Suppressor macrophage (primary cell): ENCODE data around the gene VARS1.
A peak's percentile ranks its signal among the peaks of the same experiment; 100 is the strongest.
"Not testable (repeated sequence)": the region's sequence is repeated elsewhere in the genome, so short reads cannot be mapped to it uniquely, and the experiment has no call there.

Experiments
- DNase-seq, 4 experiments: peaks; one replicate each; pipeline ENCODE4 v3.0.0-alpha.2; 2020 to 2022

The VARS1 gene

DNA sequence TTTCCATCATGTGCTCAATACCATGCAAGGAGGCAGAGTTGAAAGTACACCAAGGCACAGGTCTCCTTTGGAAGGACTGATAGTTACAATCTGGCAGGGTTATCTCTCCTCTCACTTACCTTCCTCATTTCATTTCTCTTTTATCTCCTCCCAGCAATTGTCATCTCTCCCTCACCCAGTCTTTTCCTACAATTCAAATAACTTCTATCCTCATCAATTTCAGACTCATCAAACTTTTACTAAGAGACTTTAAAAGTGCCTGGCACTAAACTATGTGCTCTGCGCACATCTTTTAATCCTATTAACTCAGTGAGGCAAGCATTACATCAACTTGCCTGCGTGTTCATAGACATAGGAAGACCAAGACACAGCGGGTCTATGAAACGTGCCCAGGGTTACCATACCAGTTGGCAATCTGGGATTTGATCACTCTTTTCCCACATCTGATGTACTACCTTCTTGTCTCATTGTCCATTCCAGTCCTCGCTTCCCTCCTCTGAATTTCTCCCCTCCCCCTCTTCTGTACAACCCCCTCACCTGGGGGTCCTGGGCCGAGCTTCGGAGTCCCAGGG is 1.2 kb downstream of the VARS1 start:
- DNase-seq, result peak in 1 of 4 experiments; percentile 20

DNA sequence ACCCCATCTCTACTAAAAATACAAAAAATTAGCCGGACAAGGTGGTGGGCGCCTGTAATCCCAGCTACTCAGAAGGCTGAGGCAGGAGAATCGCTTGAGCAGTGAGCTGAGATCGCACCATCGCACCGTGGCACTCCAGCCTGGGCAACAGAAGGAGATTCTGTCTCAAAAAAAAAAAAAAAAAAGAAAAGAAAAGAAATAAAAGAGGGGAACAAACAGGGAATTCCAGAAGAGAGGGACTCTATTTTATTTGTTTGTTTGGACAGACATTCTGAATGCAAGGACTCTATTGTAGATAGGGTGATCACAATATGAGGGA is 1.7 kb downstream of the VARS1 start:
- DNase-seq, result not testable (repeated sequence)

DNA sequence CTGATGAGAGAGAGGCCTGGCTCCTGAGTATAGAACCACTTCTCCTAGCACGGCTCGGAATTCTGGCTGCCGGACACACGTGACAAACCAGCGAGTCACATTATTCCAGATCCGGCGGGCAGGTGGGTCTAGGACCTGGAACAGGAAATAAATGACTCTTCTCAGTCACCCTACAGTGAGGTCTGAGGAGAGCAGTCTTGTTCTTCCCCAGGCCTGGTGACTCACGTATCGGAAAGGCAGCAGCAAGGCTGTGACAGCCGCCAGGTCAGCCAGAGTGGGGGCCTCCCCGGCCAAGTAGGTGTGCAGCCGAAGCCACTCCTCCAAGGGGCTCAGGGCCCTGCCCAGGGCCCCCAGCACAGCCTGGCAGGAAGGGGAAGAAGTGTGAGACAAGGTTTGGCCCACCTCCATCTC is 2.8 kb downstream of the VARS1 start:
- no peak for DNase-seq

DNA sequence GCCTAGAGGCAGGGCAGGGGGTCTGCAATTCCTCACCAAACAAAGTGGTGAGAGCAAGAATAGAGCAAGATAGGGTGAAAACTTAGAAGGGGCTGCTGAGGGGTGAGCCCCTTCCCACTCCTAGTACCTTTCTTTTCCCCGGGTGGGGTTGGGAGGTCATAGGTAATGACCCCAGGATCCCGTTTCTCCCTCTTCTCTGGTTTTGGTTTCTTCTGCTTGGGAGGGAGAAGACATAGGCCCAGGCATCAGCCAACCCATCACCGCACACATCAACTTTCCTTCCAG is 3.5 kb downstream of the VARS1 start:
- no peak for DNase-seq

DNA sequence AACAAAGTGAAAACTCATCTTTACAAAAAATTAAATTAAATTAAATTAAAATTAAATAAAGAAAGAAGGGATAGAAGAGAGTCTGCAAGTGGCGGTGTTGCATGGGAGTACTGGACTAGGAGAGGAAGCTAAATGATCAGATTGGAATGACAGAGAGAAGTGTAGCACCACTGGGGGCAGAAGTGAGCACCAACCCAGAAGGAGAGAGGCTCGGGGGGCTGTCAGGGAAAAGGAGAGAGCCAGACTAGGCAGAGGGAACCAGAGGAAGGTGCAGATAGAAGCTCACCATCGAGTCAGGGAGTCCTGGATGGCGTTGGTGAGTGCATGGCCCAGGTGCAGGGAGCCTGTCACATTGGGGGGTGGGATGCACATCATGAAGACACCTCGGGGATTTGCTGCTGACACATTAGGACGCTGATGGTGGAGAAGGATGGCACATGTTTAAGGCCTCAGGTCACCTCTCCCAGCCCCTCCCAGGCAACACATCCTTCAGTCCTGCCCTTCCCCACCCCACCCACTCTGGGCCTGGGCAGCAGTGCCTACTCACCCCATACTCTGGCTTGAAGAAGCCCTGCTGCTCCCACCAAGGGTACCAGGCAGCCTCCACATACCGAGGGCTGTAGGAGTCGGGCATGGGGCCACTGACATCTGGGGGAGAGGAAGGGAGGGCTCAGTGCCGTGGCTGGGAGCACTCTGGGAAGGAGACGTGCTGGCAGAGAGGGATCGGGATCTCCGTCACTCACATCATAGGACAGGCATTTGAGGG is 4.0 kb downstream of the VARS1 start:
- peak; percentile 21 to 56 (median 46) for DNase-seq

DNA sequence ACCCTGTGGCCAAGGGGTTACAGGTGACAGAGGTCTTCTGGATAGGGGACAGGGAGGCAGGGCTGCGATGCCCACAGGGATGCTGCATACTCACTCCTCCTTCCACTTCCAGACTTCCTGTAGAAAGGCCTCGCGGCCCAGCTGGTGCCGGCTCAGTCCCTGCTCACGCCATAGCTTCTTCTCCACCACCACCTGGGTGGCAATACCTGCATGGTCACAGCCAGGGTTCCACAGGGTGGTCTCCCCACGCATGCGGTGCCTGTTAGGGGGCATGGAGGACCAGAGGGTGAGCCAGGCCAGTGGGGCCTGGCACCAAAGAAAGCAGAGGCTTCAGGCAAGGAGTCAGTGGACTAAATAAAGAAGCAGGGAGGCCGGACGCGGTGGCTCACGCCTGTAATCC is 10.1 kb downstream of the VARS1 start:
- no peak for DNase-seq

DNA sequence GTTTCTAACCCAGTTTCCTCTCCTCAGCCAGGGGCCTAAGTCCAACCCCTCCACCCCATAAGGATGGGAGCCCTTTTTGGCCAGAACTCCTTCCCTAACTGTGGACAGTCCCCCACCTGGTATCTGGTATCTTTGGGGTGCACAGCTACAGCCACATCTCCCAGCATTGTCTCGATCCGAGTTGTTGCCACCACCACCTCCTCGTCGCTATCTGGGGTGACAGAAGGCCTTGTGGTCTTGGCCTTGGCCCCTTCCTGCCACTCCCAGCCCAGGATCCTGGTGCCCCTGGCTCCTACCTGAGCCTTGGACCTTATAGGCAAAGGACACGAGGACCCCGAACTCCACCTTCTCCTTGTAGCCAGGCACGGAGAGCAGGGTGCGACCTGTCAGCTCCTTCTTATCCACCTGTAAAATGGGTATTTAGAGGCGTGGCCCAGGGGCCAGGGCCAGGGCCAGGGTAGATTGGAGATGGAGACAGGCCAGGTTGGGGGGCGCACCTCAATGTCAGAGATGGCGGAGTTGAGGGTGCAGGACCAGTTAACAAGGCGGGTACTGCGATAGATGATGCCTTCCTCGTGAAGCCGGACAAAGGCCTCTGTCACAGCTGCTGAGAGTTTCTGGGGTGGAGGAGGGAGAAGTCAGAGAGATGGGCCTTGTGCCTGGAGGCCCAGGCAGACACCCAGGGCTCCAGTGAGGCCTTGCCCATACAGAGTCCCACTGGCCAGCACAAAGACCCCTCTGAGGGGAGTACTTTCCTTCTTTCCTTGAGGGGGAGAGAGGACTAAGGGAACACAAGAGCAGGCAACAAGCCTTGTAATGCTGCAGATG is 11.2 kb downstream of the VARS1 start:
- DNase-seq, result no peak

DNA sequence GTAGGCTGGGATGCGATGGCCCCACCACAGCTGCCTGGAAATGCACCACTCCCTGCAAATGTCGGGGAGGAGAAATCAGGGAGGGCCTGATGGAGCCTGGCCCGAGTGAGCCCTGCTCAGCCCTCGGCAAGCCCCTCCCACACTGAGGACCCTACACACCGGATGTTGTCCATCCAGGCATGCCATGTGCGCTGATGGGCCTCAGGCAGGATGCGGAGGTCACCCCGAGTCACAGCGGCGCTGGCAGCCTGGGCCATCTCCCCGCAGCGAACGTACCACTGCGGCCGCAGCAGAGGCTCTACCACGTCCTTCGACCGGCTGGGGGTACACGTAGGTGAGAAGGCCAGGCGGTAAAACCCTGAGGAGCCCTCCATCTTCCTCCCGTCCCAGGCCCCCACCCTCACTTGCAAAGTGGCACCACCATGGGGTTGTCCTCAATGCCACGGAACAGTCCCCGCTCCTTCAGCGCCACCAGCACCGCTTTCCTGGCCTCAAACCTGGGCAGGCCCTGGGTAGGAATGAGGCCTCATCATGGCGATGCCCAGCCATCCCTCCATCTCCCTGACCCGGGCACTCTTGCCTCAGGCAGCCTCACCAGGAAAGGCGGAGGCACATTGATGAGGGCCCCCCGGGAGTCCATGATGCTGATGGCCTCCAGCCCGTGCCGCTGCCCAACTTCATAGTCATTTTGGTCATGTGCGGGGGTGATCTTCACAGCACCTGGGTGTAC is 13.3 kb downstream of the VARS1 start:
- no peak for DNase-seq

DNA sequence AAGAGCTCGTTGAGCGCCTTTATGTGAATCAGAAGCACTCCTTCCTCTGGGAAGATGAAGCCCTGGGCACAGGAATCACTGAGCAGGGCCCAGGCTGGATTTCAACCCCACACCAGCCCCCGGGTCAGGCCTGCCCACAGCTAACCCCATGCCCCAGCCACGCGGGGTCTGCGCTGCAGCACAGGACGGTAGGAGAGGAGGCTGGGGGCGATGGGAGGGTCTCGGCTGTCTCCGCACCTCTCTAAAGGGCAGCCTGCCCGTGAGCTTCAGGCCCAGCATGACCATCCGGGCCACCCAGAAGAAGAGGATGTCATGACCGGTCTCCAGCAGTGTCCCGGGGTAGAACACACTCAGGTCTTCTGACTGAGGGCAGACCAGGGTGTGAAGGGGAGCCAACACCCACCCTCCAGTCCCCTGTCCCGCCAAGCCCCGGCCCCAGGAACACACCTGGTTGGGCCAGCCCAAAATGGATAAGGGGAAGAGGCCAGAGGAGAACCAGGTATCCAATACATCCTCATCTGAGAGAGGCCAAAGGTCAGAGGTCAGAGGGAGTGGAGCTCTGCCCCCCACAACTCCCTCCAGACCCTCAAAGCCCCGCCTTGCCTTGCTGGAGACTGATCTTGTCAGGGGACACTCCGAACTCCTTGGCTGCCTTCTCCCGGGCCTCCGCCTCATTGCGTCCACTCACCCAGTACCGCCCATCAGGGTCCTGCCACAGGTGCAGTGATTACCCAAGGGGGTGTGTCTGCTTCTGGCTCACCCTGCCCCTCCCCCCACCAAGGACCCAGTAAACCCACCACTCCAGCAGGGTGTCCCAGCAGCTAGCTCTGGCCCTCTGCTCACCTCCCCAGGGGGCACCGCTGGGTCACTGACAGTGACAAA is 14.1 kb downstream of the VARS1 start:
- DNase-seq, result no peak

DNA sequence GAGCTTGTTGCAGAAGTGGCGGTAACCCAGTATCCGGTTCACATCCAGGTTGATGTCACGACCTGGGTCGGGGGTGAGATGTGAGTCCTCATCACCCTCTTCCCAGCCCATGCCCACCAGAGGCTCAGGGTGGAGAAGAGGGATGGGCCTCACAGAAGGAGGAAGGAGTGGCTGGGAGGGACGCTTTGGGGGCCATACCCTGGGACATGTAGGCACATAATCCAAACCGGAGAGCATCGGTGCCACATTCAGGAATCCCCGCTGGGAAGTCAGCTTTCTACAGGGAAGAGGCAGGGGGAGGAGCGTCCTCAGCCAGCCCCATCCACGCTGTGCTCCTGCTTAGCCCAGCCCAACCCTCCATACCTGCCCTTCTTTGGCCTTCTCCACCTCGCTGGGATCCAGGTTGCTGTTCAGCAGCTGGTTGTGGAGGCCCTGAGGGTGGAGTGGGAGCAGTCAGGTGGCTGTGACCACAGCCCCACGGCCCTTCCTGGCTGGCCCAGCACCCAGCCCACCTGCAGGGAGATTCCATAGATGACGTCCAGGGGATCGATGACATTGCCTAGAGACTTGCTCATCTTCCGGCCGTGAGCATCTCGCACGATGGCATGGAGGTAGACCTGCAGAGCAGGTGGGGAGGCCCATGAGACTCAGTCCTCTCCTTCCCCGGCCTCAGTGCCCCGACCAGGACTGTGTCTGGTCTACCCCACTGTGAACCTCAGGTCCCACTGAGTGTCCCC is 14.9 kb downstream of the VARS1 start:
- DNase-seq, result no peak

DNA sequence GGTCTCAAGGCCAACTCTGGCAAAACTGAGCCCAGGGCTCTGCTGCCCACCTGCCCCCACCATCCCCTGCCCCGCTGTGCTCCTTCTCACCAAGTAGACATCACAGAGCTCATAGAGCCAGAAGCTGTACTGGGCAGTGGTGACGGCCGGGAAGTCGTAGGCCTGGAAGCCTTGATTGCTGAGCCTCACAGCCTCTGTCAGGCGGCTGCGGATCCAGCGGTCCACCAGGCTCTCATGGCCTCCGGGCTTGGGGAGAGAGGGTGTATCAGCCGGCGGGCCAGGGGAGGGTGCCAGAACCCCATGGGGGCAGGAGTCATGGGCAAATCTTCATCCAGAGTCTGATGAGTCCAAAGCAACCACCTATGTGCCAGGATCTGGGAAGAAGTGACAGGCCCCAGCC is 15.6 kb downstream of the VARS1 start:
- no peak for DNase-seq

DNA sequence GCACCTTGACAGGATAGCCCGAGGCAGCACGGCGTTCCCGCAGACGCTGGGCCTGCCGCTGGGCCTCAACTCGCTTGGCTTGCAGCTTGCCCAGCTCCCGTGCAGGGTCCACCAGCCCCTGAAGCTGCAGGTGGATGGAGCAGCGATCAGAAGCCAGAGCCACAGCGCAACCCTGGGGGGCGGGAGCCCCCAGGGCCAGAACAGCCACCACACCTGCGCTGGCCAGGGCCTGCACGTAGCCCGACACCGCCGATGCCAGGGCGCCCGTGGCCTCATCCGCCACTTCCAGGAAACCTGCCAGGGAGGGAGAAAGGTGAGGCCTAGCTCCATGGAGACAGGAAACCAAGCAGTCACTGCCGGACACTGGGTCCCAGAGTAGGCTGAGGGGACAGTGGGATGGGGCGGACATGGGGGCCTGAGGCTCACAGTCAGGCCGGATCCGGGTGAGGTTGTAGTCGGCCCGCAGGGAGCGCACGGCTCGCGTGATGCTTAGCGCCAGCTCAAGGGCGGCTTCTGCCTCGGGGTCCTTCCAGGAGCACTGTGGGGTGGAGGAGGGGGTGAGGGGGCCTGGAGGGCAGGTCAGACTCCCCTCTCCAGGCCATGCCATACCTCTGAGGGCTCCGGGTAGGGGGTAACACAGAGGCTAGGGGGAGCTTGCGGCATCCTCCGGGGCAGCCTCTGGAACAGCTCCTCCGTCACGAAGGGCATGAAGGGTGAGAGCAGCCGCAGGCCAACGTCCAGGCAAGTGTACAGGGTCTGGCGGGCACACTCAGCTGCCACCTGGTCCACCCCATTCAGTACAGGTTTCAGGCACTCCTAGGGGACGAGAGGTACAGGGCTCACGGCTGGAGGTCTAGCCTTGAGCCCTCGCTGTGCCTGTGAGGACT is 16.3 kb downstream of the VARS1 start:
- DNase-seq, result no peak

DNA sequence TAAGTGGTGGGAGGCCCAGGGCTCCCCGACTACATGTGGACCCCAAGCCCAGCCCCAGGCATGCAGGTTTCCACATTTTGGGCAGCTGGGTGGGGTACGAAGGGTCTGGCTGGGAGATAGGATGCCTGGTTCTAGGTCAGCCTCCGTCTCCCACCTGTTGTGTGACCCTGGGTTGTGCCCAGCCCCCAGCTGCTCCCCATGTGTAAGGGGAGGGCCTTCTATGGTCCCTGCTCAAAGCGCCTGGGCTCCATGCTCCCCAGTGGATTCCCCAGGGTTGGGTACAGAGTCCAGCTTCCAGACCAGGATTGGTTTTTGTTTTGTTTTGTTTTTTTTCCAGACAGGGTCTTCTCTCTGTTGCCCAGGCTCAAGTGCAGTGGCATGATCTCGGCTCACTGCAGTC is 17.4 kb downstream of the VARS1 start:
- DNase-seq, result no peak

DNA sequence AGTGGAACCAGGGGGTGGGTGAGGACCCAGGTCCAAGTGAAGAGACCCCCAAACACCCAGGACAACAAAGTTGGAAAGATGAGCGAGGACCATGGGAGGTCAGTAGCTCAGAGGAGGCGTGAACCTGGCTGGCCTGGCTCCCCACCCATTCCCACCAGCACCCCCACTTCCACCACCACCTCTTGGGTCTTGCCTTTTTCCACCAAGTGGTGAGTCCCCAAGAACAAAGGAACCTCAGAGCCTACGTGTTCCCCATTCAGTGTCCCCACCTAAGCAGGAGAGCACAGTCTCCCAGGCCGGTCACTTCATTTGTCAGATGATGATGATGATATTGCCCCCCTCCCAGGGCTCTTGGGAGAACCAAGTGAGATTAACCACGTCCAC is 17.9 kb downstream of the VARS1 start:
- no peak for DNase-seq

DNA sequence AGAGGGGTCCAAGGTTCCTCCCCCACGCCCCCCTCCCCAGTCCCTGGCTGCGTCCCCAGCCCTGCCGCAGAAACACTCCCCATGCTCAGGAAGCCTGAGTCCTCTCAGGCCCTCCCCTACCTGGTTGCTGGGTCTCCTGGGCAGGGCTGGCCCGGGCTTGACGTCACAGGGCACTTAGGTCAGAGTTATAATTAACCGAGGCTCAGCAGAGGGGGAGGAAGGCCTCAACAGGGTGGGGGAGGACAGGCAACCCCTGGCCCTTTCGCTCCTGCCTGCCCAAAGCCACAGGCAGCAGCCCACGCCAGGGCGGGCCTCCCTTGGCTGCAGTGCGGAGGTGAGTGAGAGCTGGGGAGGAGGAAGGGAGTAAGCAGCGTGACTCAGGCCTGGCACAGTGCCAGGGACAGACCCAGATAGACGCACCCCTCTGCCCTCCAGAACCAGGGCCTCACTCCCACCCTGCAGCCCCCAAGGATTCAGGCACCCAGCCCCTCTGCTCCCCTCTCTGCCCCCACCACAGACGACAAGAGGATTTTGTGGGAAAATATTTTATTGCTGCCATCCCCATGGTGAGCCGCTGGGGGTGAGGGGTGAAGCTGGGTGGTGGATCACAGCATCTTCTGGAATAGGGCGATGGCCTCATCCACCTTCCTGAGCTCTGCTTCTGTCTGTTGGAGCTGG is 18.4 kb downstream of the VARS1 start, which contains the start of gene VWA7:
Gene VWA7, minus strand, starts transcription at position 340 of the 678 bp plus-strand sequence. CDS start 549 bp downstream, outside the sequence.
- peak; percentile 80 to 90 (median 86) for DNase-seq

DNA sequence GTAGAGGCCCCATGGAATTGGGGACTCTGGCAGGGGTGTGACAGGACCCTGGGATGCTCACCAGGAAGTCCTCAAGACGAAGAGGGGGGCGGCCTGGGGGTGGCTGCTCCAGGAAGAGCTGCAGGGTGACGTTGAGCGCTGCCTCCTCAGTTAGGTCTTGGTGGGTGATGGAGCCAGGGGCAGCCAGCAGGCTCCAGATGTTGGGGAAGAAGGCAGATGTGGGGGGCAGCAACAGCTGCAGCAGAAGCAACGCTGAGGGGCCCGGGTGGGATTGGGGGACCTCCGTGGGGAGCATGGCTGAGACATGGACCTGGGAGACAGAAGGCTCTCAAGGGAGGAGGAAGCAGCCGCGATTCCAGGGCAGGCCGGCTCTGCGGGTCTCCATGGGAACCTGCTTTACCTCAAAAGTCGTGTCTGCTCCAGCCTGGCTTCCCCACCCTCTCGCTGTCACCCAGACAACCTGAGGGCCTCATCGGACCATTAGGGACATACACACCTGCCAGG is 19.0 kb downstream of the VARS1 start:
- peak in 2 of 4 experiments; percentile 34 to 41 for DNase-seq

DNA sequence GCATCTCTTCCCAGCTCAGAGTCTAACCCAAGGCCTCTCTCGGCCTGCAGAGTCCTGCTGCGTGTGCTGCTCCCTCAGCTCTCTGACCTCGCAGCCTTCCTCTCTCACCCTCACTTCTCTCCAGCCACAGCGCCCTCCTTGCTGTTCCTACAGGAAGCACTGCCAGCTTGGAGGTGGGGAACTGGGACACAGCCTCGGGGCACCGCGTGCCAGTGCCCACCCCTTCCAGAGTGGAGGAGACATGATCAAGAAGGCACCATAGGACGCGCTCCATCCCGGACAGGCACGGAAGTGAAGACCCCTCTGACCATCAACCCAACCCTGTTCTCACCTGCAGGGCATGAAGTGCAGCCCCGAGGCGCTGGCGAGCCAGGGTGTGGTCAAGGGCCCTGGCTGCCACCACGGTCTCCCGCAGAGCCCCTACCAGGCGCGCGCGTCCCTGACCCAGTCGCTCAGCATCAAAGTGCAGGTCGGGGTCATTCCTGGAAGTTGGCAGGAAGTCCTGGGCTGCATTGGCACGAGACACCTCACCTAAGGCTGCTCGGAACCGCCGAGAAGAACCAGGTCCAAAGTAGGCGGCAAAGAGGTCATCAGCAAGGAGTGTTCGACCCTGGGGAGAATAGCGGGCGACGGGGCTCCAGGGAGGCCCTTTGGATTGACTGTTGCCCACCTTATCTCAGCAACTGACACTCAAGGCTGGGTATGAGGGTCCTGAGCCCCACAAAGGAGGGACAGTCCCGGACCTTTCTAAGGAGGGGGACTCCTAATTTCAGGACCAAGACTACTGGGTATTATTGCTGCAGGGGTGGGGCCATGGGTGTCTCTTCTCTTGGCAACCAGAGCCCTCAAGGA is 19.7 kb downstream of the VARS1 start:
- DNase-seq, result no peak

DNA sequence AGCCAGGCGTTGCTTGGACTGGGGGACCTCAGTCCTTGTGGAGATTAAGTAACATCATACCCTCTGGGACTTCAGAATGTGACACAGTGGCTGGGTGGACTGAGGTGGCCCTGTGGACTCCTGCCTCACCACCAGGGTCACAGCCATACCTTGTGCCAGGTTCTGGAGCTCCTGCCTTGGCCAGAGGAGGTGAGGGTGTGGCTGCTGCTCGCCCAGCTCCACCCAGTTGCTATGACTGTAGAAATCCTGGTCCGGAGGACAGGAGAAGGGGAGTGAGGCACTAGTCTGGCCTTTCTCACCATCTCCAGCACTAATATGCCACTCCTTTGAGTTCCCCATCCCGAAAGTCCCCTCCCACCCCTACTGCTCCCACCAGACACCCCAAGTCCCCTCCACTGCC is 20.4 kb downstream of the VARS1 start:
- no peak for DNase-seq

DNA sequence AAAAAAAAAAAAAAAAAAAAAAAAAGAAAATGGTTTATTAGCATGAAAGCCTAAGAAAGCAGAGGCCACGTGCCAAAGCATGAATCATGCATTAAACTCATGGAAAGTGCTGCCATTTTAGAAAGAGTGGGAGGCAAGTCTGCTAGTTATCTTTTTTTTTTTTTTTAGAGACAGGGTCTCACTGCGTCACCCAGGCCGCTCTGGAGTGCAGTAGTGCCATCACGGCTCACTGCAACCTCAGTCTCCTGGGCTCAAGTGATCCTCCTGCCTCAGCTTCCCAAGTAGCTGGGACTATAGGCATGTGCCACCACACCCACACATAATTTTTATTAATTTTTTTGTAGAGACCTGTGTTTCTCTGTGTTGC is 23.6 kb downstream of the VARS1 start:
- peak in 2 of 4 experiments; percentile 24 to 36 for DNase-seq
